Neural progenitor cell (in vitro differentiated cells): ENCODE measurements around the gene TMEM121B. TPM values are rescaled to one million over a fixed set of nuclear protein-coding genes. Genes with fewer than 3 reads are reported as not detected.

Source experiments
- DNase-seq: peaks from one replicate; pipeline ENCODE4 v3.0.0-alpha.2; 2016; ENCODE audit warnings: low spot score
- H2AFZ ChIP-seq: fragments of 200-600 bp; sonication (generic); replicated peaks from 2 replicates; pipeline ENCODE4 v1.6.1; 2016; ENCODE audit warnings: antibody characterized with exemption
- H3F3A ChIP-seq: fragments of 200-600 bp; sonication (generic); 2 replicates; pipeline ENCODE4 v1.6.1; 2016; ENCODE audit warnings: antibody characterized with exemption, low read depth
- H3K27ac ChIP-seq: fragments of 200-600 bp; sonication (generic); 2 replicates; pipeline ENCODE4 v1.5.1; 2016; ENCODE audit warnings: mild to moderate bottlenecking
- H3K27me3 ChIP-seq: fragments of 200-600 bp; sonication (generic); 2 replicates; pipeline ENCODE4 v1.6.1; 2016; ENCODE audit warnings: mild to moderate bottlenecking, moderate library complexity
- H3K36me3 ChIP-seq: fragments of 200-600 bp; sonication (generic); 2 replicates; pipeline ENCODE4 v1.5.1; 2016
- H3K4me1 ChIP-seq: fragments of 200-600 bp; sonication (generic); 2 replicates; pipeline ENCODE4 v1.6.1; 2016; ENCODE audit warnings: mixed run types
- H3K4me2 ChIP-seq: fragments of 200-600 bp; sonication (generic); 2 replicates; pipeline ENCODE4 v1.6.1; 2016
- H3K4me3 ChIP-seq: fragments of 200-600 bp; sonication (generic); 2 replicates; pipeline ENCODE4 v1.5.1; 2016
- H3K79me2 ChIP-seq: fragments of 200-600 bp; sonication (generic); 2 replicates; pipeline ENCODE4 v1.6.1; 2016; ENCODE audit warnings: low read depth
- H3K9ac ChIP-seq: fragments of 200-600 bp; sonication (generic); 2 replicates; pipeline ENCODE4 v1.6.1; 2016
- H3K9me3 ChIP-seq: fragments of 200-600 bp; sonication (generic); 2 replicates; pipeline ENCODE4 v1.5.1; 2016; ENCODE audit warnings: low read depth
- H4K20me1 ChIP-seq: fragments of 200-600 bp; sonication (generic); 2 replicates; pipeline ENCODE4 v1.6.1; 2016; ENCODE audit warnings: low read depth
- H3K27ac Mint-ChIP-seq: 3 replicates; pipeline ENCODE4 v1.8.0; 2021; ENCODE audit warnings: mixed read lengths
- H3K27me3 Mint-ChIP-seq: 2 replicates; pipeline ENCODE4 v1.8.0; 2022; ENCODE audit warnings: low read depth, mild to moderate bottlenecking, inconsistent platforms, moderate library complexity, mixed read lengths; ENCODE audit not compliant: insufficient read depth
- H3K36me3 Mint-ChIP-seq: 3 replicates; pipeline ENCODE4 v1.8.0; 2021; ENCODE audit warnings: mixed read lengths
- H3K4me1 Mint-ChIP-seq: 3 replicates; pipeline ENCODE4 v1.8.0; 2021; ENCODE audit warnings: mixed read lengths
- H3K4me3 Mint-ChIP-seq: 3 replicates; pipeline ENCODE4 v1.8.0; 2021; ENCODE audit warnings: mild to moderate bottlenecking, moderate library complexity, mixed read lengths
- H3K9me3 Mint-ChIP-seq: 3 replicates; pipeline ENCODE4 v1.8.0; 2020; ENCODE audit warnings: mixed read lengths
- EZH2 ChIP-seq: fragments of 200-600 bp; sonication (generic); IDR thresholded peaks from 2 replicates; pipeline ENCODE4 v1.6.1; 2017; ENCODE audit warnings: antibody characterized with exemption, mild to moderate bottlenecking, moderate library complexity
- EZH2phosphoT487 ChIP-seq: fragments of 200-600 bp; sonication (generic); IDR thresholded peaks from 2 replicates; pipeline ENCODE4 v1.6.1; 2017; ENCODE audit warnings: antibody characterized with exemption
- total RNA-seq: library from RNA; depleted of rRNA; stranded (reverse); fragments of >200 nt; gene quantifications from 2 replicates; pipeline ENCODE4 v1.2.3, GENCODE V29; 2015; ENCODE audit warnings: low replicate concordance
- TF ChIP-seq, protein P1 (sequence below): fragments of 200-600 bp; sonication (generic); IDR thresholded peaks from 2 replicates; pipeline ENCODE4 v1.5.1; 2017; ENCODE audit warnings: antibody characterized with exemption, mild to moderate bottlenecking

The TMEM121B gene
- total RNA-seq, 1 donor from 2014 or later = 2.8 TPM

DNA sequence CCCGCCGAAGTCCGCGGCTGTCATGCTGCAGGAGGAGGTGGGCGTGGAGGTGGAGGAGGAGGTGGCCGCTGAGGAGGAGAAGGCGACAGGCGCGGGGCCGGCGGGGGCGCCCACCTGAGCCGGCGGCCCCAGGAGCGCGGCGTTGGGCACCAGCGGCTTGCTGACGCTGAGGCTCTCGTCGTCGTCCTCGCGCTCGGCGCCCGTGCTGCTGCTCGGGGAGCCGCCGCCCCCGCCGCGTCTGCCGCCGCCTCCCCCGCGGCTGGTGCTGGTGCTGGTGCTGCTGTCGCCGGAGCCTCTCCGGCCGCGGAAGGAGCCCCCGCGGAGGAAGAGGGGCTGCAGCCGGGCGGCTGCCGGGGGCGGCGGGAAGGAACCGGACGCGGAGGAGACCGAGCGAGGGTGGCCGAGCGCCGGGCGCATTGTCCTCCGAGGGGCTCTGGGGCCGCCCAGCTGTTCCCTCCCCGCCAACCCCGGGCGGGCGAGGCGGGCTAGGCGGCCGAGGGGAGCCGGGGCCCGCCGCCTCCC is 388 bp downstream of the TMEM121B start:
- no peaks in the 10 kb centered on the region for H3K9me3 ChIP-seq
- Mint-ChIP-seq H3K9me3 (peaks cover 4% of the 10 kb centered on the region), H3K27me3 (peaks cover 13% of the 10 kb centered on the region), H3K4me1 (peaks cover 25% of the 10 kb centered on the region), H3K27ac (no peak overlapping the region), H3K36me3 (peaks cover 5% of the 10 kb centered on the region), H3K4me3 (no peak overlapping the region)
- peaks cover 31% of the 10 kb centered on the region for H3K4me1 ChIP-seq
- peaks cover 10% of the 10 kb centered on the region for H3K27me3 ChIP-seq
- H3F3A ChIP-seq = peaks cover 47% of the 10 kb centered on the region
- peaks cover 38% of the 10 kb centered on the region for H4K20me1 ChIP-seq
- H3K9ac ChIP-seq = no peak overlapping the region
- H3K4me3 ChIP-seq = peak overlapping the region; percentile 97
- H3K4me2 ChIP-seq = peak overlapping the region; percentile 95
- TF ChIP-seq EZH2 = peak; percentile 23
- TF ChIP-seq EZH2phosphoT487 = peak; percentile 28
- TF ChIP-seq, protein P1, sequence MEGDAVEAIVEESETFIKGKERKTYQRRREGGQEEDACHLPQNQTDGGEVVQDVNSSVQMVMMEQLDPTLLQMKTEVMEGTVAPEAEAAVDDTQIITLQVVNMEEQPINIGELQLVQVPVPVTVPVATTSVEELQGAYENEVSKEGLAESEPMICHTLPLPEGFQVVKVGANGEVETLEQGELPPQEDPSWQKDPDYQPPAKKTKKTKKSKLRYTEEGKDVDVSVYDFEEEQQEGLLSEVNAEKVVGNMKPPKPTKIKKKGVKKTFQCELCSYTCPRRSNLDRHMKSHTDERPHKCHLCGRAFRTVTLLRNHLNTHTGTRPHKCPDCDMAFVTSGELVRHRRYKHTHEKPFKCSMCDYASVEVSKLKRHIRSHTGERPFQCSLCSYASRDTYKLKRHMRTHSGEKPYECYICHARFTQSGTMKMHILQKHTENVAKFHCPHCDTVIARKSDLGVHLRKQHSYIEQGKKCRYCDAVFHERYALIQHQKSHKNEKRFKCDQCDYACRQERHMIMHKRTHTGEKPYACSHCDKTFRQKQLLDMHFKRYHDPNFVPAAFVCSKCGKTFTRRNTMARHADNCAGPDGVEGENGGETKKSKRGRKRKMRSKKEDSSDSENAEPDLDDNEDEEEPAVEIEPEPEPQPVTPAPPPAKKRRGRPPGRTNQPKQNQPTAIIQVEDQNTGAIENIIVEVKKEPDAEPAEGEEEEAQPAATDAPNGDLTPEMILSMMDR = no peak
- peak overlapping the region; percentile 96 for H2AFZ ChIP-seq
- H3K27ac ChIP-seq = no peak overlapping the region
- H3K36me3 ChIP-seq = no peaks in the 10 kb centered on the region
- H3K79me2 ChIP-seq = no peaks in the 10 kb centered on the region
- peak; percentile 76 for DNase-seq

DNA sequence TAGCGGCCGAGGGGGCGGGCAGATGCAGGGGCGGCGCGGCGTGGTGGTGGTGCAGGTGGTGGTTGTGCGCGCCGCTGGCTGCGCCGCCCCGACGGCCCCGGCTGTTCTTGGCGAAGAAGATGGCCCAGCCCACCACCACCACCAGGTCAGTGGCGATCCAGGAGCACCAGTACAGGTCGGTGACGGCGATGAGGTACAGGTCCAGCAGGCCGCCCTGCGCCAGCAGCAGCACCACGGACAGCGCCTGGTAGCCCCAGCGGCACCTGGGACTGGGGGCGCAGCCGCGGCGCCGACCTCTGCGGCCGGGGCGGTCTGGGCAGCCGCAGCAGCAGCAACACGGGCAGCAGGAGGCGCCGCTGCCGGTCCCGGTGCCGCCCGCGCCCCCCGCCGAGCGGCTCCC is 879 bp downstream of the TMEM121B start:
- H3K9ac ChIP-seq = no peak overlapping the region
- H3K27ac ChIP-seq = no peak overlapping the region
- H2AFZ ChIP-seq = no peak overlapping the region
- no peaks in the 10 kb centered on the region for H3K9me3 ChIP-seq
- peaks cover 31% of the 10 kb centered on the region for H3K4me1 ChIP-seq
- no peaks in the 10 kb centered on the region for H3K79me2 ChIP-seq
- Mint-ChIP-seq H3K9me3 (peaks cover 4% of the 10 kb centered on the region), H3K27ac (no peak overlapping the region), H3K4me1 (peaks cover 25% of the 10 kb centered on the region), H3K36me3 (peaks cover 5% of the 10 kb centered on the region), H3K27me3 (peaks cover 13% of the 10 kb centered on the region), H3K4me3 (peak overlapping the region; percentile 69)
- peak overlapping the region; percentile 95 for H3K4me2 ChIP-seq
- DNase-seq = peak; percentile 95
- H3K4me3 ChIP-seq = peak overlapping the region; percentile 97
- H3K36me3 ChIP-seq = no peaks in the 10 kb centered on the region
- TF ChIP-seq, protein P1 = peak; percentile 17
- no peak for TF ChIP-seq EZH2phosphoT487
- peaks cover 10% of the 10 kb centered on the region for H3K27me3 ChIP-seq
- peaks cover 47% of the 10 kb centered on the region for H3F3A ChIP-seq
- peaks cover 38% of the 10 kb centered on the region for H4K20me1 ChIP-seq

DNA sequence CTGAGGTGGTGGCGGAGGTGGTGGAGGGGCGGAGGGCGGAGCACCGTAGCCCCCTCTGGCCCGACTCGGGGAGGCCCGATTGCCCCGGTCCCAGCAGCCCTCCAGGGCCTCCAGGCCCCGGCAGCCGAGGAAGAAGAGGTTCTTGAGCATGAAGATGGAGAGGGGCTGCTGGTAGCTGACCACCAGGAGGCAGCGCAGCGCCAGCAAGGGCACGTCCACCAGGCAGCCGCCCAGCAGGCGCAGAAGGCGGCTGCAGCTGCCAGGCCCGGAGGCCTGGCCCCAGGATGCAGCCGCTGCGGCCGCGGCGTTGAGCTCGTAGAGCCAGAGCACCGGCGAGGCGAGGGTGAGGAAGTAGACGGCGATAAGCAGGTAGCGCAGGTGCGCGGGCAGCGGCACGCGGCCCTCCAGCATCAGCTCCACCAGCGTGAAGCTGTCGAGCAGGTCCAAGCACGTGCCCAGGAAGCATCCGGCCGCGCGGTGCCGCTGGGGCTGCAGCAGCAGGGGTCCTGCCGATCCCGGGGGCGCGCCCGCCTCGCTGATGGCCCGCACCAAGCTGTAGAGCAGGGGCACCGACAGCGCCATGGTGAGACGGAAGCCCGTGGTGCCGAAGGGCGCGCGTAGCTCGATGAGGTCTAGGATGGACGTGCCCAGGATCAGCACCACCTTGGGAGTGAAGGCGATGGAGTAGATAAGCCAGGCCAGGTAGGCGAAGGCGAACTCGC is 1.5 kb downstream of the TMEM121B start:
- Histone ChIP-seq H3K27ac (no peak overlapping the region), H3K4me2 (peak overlapping the region; percentile 13), H3K4me3 (no peak overlapping the region), H3K36me3 (no peaks in the 10 kb centered on the region), H3K27me3 (peaks cover 10% of the 10 kb centered on the region), H3F3A (peaks cover 47% of the 10 kb centered on the region), H3K9ac (no peak overlapping the region), H3K9me3 (no peaks in the 10 kb centered on the region), H4K20me1 (peaks cover 38% of the 10 kb centered on the region), H3K4me1 (peaks cover 31% of the 10 kb centered on the region), H2AFZ (no peak overlapping the region), H3K79me2 (no peaks in the 10 kb centered on the region)
- peaks cover 15% of the 10 kb centered on the region for H3K27me3 Mint-ChIP-seq
- peaks cover 5% of the 10 kb centered on the region for H3K36me3 Mint-ChIP-seq
- peak; percentile 69 for DNase-seq
- H3K4me1 Mint-ChIP-seq = peaks cover 25% of the 10 kb centered on the region
- peaks cover 4% of the 10 kb centered on the region for H3K9me3 Mint-ChIP-seq
- peak overlapping the region; percentile 79 for H3K4me3 Mint-ChIP-seq
- no peak overlapping the region for H3K27ac Mint-ChIP-seq
- TF ChIP-seq, protein P1 = peak; percentile 50
- TF ChIP-seq EZH2 = no peak
- TF ChIP-seq EZH2phosphoT487 = no peak
